NCI-H524 (cell line): Measurements from ENCODE around the gene BCL2A1.
A peak's percentile ranks its signal among the peaks of the same experiment; 100 is the strongest.
"Not testable (repeated sequence)": the region's sequence is repeated elsewhere in the genome, so short reads cannot be mapped to it uniquely, and the experiment has no call there.

Source experiments
- DNase-seq, 2 experiments: peaks; one replicate each; lab custom pipeline; 2025; lab: John Stamatoyannopoulos, UW

BCL2A1 gene

DNA sequence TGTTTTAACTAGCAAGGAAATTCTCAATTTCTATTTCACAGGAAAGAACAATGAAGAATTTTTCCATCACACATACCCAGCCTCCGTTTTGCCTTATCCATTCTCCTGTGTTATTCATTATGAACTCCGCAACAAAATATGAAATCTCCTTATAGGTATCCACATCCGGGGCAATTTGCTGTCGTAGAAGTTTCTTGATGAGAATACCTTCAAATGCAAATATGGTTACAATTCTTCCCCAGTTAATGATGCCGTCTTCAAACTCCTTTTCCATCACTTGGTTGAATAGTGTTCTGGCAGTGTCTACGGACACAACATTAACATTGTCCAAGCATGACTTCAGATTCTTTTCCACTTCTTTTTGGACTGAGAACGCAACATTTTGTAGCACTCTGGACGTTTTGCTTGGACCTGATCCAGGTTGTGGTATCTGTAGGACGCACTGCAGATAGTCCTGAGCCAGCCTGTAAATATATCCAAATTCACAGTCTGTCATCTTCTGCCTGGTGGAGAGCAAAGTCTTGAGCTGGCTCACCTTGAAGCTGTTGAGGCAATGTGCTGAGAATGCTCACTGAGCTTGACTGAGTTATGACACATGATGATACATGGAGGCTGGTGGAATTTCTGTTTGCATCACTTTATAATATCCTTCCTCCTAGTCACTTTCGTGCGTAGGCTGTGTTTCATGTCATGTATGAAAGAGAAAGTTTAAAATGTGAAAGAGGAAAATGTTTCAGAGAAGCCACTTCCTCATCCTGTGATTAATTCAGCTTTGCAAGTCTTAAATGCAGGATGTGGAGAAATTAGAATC, at the start of gene BCL2A1:
Gene BCL2A1 (minus strand): TSS at position 573 of the 811 bp plus-strand sequence. CDS start 77 bp downstream, at position 496.
- no peak for DNase-seq

DNA sequence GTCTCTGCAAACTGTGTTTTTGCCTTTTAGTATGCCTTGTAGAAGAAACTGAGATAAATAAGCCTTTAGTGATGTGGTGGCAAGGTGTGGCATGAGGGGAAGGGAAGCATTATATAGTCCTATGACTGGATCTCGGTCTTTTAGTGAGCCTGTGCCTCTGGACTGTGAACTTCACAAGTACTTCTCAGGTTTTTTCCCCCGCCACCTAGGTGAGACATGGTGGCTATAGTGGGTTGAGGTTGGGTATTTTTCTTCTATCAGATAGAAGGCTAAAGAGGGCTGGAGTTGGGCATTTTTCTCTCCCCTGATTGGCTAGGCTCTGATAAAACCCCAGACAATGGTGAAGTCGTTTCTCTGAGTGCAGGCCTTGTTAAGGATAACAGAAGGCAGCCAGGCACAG, 49.7 kb upstream of the BCL2A1 start:
- no peak for DNase-seq

DNA sequence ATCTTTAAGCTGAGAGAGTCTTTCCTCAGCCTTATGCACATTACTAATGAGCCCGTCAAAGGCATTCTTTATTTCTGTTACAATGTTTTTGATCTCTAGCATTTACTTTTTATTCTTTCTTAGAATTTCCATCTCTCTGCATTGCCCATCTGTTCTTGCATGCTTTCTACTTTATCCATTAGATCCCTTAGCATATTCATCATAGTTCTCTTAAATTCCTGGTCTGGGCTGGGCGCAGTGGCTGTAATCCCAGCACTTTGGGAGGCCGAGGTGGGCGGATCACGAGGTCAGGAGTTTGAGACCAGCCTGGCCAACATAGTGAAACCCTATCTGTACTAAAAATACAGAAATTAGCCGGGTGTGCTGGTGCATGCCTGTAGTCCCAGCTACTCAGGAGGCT, 49.2 kb upstream of the BCL2A1 start:
- not testable (repeated sequence) for DNase-seq

DNA sequence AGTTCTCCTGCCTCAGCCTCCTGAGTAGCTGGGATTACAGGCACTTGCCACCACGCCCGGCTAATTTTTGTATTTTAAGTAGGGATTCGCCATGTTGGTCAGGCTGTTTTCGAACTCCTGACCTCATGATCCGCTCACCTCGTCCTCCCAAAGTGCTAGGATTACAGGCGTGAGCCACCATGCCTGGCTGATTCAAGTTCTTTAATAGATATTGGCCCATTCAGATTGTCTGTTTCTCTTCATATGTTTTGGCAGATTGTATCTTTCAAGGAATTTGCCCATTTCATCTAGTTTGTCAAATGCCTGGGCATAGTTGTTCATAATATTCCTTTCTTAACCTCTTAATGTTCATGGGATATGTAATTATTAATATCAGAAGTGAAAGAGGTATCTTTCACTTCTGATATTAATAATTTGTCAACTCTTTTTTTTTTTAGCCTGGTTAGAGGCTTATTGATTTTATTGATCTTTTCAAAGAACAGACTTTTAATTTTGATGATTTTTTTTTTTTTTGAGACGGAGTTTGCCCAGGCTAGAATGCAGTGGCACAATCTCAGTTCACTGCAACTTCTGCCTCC, 48.3 kb upstream of the BCL2A1 start:
- no peak for DNase-seq

DNA sequence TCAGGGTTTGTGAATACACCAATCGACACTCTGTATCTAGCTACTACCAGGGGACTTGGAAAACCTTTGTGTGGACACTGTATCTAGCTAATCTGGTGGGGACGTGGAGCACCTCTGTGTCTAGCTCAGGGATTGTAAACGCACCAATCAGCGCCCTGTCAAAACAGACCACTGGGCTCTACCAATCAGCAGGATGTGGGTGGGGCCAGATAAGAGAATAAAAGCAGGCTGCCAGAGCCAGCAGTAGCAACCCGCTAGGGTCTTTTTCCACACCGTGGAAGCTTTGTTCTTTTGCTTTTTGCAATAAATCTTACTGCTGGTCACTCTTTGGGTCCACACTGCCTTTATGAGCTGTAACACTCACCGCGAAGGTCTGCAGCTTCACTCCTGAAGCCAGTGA, 46.1 kb upstream of the BCL2A1 start:
- DNase-seq, result not testable (repeated sequence)

GRCh38 chr15:80016506-80016905, 45.5 kb upstream of the BCL2A1 start:
- DNase-seq, result not testable (repeated sequence)

DNA sequence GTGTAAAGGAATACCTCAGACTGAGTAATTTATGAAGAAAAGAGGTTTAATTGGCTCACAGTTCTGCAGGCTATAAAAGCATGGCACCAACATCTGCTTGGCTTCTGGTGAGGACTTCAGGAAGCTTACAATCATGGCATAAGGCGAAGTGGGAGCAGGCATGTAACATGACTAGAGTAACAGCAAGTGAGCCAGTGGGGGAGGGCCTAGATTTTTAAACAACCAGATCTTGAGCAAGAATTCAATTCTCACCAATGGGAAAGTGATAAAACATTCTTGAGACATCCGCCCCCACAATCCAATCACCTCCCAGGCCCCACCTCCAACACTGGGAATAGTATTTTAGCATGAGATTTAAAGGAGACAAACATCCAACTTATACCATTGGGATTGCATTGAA, 44.2 kb upstream of the BCL2A1 start:
- DNase-seq, result no peak

GRCh38 chr15:80014186-80014585, 43.2 kb upstream of the BCL2A1 start:
- DNase-seq, result not testable (repeated sequence)

- no peak for DNase-seq
These were observed 41.2 kb upstream of the BCL2A1 start for GRCh38 chr15:80012060-80012726.

GRCh38 chr15:80011596-80011995, 40.6 kb upstream of the BCL2A1 start:
- DNase-seq, result no peak

DNA sequence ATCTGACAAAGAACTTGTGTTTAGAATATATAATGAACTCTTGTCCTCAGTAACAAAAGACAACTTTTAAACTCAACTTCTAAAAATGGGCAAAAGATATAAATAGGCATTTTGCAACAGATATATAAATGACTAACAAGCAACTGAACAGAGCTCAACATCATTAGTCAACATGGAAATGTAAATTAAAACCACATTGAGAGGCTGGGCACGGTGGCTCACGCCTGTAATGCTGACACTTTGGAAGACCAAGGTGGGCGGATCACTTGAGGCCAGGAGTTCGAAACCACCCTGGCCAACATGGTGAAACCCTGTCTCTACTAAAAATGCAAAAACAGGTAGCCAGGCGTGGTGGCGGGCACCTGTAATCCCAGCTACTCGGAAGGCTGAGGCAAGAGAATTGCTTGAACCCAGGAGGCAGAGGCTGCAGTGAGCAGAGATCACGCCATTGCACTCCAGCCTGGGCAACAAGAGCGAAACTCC, 40.1 kb upstream of the BCL2A1 start:
- DNase-seq, result not testable (repeated sequence)

GRCh38 chr15:80010131-80010673, 39.2 kb upstream of the BCL2A1 start:
- DNase-seq, result peak in 1 of 2 experiments; percentile 7

DNA sequence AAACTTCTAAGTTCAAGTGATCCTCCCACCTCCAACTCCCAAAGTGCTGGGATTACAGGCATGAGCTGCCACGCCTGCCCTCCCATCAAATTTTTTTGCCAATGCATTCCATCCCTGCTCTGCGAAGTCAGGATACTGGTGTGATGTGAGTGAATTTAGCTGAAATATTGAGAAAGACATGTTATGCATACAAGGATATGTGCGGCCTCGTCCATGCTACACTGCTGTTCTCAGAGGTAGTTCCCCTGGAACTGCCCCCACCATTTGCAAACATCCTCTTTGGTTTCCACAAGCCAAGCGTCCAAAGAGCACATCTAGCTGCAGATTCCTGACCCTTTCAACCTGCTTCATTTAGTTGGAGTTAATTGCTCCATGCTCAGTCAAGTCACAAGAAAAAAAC, 36.5 kb upstream of the BCL2A1 start:
- DNase-seq, result no peak

DNA sequence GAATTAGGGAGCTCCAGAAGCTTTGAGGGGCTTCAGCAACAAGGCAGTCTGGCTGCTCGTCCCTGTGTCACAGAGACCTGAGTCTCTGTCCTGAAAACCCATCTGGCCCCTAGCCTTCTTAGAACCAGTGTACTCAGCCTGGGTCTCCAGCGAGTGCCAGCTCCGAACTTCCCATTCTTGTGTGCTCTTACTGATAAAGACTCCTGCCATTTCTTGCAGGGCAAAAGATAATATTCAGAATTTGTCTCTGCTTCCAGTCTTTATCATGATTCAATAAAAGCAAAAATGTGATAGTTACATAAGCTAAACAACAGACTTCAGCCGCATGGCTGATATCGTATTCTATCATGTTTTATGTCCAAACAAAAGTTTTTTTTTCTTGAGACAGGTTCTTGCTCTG, 36.0 kb upstream of the BCL2A1 start:
- DNase-seq, result no peak

GRCh38 chr15:80003934-80004472, 33.0 kb upstream of the BCL2A1 start:
- no peak for DNase-seq

DNA sequence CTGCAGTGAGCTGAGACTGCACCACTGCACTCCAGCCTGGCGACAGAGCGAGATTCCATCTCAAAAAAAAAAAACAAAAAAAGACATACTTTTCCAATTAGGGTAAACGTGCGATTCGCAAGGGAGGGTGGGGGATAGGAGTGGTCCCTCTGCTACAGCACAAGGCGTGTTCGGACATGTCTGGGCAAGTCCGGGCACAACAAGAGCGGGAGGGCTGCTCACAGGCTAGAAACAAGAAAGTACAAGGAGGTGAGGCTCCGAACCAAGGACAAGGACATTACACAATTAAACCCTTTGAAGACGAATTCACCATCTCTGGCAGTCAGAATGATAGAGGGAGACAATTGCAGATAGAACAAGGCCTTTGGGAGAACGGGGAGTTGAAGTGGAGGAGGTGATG, 32.2 kb upstream of the BCL2A1 start:
- no peak for DNase-seq

- DNase-seq, result no peak
These were observed 31.3 kb upstream of the BCL2A1 start for GRCh38 chr15:80002267-80002666.

DNA sequence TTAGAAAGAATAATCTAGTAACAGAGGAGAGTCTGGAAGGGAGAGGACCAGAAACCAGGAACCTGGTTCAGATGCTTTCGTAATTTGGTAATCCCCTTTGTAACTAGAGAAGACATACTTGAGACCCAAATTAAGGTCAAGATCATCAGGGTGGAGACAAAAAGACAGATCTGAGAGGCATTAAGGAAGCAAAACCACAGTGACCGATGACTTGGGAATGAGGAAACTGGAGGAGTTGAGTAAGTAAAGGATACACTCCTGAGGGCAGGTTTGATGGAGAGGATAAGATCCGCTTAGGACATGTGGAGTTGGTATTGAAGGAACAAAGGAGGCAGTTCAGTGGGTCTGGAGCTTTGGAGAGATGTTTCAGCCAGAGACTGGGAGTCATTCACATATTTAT, 23.6 kb upstream of the BCL2A1 start:
- DNase-seq, result no peak

DNA sequence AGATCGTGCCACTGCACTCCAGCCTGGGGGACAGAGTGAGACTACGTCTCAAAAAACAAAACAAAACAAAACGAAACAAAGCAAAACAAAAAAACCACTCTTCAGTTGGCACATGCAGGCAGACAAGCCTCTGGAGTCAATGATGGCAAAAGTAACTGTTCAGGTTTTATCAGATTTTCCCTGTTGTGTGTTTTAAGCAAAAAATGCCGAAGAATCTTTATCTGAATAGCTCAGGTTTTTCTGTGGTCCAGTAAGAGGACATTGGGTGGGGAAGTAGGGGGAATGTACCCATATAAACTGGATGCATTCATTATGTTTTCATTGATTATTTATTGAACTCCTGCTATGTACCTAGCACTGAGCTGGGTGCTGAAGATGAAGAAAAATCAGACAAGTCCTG, 20.8 kb upstream of the BCL2A1 start:
- DNase-seq, result no peak

DNA sequence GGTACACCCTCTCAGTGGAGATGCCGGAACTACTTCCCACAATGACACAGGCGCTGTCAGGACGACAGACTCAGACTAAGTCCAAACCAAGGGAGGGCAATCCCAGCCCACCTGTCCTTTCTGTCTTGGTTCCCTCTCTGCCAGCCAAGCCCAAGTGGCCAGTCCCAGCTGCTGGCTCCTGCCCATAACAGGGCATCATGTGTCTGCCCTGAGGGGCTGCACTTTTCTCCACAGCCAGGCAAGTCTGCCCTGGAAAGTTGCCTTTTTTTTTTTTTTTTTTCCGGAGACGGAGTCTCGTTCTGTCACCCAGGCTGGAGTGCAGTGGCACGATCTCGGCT, 20.0 kb upstream of the BCL2A1 start:
- no peak for DNase-seq

DNA sequence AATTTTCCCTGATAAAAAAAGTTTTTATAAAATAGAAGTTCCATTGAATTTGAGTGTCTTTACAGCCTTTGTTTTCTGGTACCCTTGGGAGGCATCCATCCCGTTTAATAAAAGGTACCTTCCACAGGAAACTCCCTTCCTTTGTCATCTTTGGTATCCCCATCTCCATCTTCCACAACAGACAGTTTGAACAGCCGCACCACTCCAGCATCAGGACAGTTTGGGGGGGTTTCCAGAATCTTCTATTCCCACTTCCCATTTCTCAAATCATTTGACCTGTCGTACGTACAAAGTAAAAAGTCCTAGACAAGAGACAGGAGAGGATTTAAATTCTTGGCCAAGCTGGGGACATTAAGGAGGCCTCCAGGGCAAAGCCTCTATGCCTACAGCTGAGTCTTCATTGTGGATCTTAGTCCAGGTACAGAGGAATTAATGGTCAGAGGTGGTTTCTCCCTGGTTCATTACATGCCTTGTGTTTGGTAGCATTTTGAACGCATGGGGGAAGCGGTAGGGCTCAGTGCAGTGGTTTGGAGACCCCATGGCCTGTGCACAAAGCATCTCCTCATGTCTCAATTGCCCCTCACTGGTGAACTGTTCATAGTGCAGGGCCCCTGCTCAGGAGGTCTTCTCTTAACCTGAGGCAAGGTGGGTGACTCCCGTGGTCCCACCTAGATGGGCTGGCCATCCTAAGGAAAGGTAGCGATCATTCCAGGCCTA, 19.4 kb upstream of the BCL2A1 start:
- DNase-seq, result no peak

GRCh38 chr15:79989682-79990081, 18.7 kb upstream of the BCL2A1 start:
- DNase-seq, result no peak
